HG02678 (cell line): ENCODE measurements around the gene CDK5RAP1.

Experiments
- ATAC-seq: cut with Tn5 transposase; IDR thresholded peaks from one replicate; pipeline ENCODE4 v1.9.1; 2021; ENCODE audit warnings: mild to moderate bottlenecking, moderate library complexity; ENCODE audit not compliant: unreplicated experiment

The CDK5RAP1 gene

GRCh38 chr20:33337119-33337518, 64.2 kb downstream of the CDK5RAP1 start:
- no peak for ATAC-seq

GRCh38 chr20:33336375-33336774, 64.9 kb downstream of the CDK5RAP1 start:
- no peak for ATAC-seq

- ATAC-seq: no peak
Observed at GRCh38 chr20:33334111-33334510, 67.2 kb downstream of the CDK5RAP1 start.

- ATAC-seq: no peak
Observed at GRCh38 chr20:33333616-33334015, 67.7 kb downstream of the CDK5RAP1 start.

- no peak for ATAC-seq
Observed at GRCh38 chr20:33332905-33333456, 68.3 kb downstream of the CDK5RAP1 start.

- ATAC-seq: no peak
Observed at GRCh38 chr20:33328157-33329137, 72.9 kb downstream of the CDK5RAP1 start.

- no peak for ATAC-seq
Observed at GRCh38 chr20:33325350-33325749, 76.0 kb downstream of the CDK5RAP1 start.

GRCh38 chr20:33323236-33323635, 78.1 kb downstream of the CDK5RAP1 start:
- no peak for ATAC-seq

GRCh38 chr20:33322456-33322855, 78.9 kb downstream of the CDK5RAP1 start:
- no peak for ATAC-seq

- no peak for ATAC-seq
Observed at GRCh38 chr20:33320006-33320405, 81.3 kb downstream of the CDK5RAP1 start.

- no peak for ATAC-seq
Observed at GRCh38 chr20:33318096-33318429, 83.3 kb downstream of the CDK5RAP1 start.

GRCh38 chr20:33317424-33318095, 83.8 kb downstream of the CDK5RAP1 start:
- no peak for ATAC-seq

- no peak for ATAC-seq
Observed at GRCh38 chr20:33316958-33317357, 84.4 kb downstream of the CDK5RAP1 start.

GRCh38 chr20:33316343-33316742, 85.0 kb downstream of the CDK5RAP1 start:
- ATAC-seq: no peak

- ATAC-seq: no peak
Observed at GRCh38 chr20:33313686-33314314, 87.5 kb downstream of the CDK5RAP1 start.

- ATAC-seq: no peak
Observed at GRCh38 chr20:33312583-33312982, 88.7 kb downstream of the CDK5RAP1 start.

- ATAC-seq: no peak
Observed at GRCh38 chr20:33311996-33312395, 89.3 kb downstream of the CDK5RAP1 start.

- no peak for ATAC-seq
Observed at GRCh38 chr20:33311011-33311410, 90.3 kb downstream of the CDK5RAP1 start.

- no peak for ATAC-seq
Observed at GRCh38 chr20:33310327-33310899, 90.9 kb downstream of the CDK5RAP1 start.

- no peak for ATAC-seq
Observed at GRCh38 chr20:33309631-33310030, 91.7 kb downstream of the CDK5RAP1 start.
